GM21786 (cell line): Measurements from ENCODE around the gene PLEKHJ1.

Source experiments
- ATAC-seq: cut with Tn5 transposase; IDR thresholded peaks from one replicate; pipeline ENCODE4 v1.9.1; 2021; ENCODE audit not compliant: unreplicated experiment

The PLEKHJ1 gene

GRCh38 chr19:2223959-2224358 lies 12.2 kb downstream of the PLEKHJ1 start:
- no peak for ATAC-seq

- no peak for ATAC-seq
Measured at GRCh38 chr19:2223391-2223790, 12.7 kb downstream of the PLEKHJ1 start.

DNA sequence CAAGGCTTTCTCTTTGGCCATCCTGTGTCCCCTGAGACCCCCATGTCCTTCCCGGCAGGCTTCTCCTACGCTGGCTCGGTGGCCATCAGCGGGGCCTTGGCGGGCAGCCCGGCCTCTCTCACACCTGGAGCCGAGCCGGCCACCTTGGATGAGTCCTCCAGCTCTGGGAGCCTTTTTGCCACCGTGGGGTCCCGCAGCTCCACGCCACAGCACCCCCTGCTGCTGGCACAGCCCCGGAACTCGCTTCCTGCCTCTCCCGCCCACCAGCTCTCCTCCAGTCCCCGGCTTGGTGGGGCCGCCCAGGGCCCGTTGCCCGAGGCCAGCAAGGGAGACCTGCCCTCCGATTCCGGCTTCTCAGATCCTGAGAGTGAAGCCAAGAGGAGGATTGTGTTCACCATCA lies 14.2 kb downstream of the PLEKHJ1 start:
- ATAC-seq = no peak

GRCh38 chr19:2221250-2221831 lies 14.8 kb downstream of the PLEKHJ1 start:
- ATAC-seq = no peak

DNA sequence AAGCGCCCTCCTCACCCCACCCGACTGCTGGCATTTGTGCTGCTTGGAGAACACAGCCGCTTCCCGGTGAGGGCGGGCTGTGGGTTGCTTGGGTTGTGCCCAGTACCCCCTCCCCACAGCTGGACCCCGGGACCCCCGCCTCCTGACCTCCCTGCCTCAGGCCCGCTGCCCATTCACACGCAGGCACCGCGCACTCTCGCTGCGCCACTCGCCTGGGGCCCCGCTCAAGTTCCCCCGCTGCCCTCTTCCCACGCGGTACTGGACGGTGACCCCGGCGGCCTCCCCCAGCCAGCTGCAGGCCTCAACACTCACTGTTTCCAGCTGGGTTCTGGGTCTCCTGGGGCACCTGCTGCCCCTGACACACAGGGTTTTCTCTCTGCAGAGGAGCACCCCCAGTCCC lies 16.4 kb downstream of the PLEKHJ1 start:
- no peak for ATAC-seq

DNA sequence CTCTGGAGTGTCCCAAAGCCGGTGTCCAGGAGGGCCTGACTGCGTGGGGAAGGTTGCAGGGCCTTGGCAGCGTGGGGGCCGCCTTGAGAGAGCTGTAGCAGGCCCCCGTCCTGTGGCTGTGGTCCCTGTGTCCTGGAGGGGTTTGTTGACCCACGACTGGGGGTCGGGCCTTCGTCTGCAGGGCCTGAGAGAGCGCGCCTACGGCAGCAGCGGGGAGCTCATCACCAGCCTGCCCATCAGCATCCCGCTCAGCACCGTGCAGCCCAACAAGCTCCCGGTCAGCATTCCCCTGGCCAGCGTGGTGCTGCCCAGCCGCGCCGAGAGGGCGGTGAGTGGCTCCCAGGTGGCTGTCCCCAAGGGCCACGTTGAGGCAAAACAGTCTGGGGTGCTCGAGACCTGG lies 18.5 kb downstream of the PLEKHJ1 start:
- no peak for ATAC-seq

DNA sequence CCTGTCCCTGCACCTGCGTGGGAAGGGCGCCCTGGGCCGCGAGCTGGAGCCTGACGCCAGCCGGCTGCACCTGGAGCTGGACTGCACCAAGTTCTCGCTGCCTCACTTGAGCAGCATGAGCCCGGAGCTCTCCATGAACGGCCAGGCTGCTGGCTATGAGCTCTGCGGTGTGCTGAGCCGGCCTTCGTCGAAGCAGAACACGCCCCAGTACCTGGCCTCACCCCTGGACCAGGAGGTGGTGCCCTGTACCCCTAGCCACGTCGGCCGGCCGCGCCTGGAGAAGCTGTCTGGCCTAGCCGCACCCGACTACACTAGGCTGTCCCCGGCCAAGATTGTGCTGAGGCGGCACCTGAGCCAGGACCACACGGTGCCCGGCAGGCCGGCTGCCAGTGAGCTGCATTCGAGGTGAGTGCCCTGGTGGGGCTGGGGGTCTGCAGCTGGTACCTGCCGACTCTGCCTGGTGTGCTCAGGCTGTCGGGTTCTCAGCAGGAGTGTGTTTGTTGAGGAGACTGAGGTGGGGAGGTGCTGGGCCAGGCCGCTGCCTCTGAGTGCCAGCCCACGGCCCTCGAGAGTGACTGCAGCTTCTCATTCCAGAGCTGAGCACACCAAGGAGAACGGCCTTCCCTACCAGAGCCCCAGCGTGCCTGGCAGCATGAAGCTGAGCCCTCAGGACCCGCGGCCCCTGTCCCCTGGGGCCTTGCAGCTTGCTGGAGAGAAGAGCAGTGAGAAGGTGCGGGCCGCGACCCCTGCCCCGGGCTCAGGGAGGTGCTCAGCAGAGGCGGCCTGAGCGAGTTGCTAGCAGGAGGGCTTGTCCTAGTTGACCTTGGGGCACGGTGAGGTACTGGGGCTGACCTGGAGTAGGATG lies 19.5 kb downstream of the PLEKHJ1 start:
- no peak for ATAC-seq

GRCh38 chr19:2215281-2215751 lies 20.8 kb downstream of the PLEKHJ1 start:
- no peak for ATAC-seq

- ATAC-seq = no peak
Measured at GRCh38 chr19:2214251-2214650, 21.9 kb downstream of the PLEKHJ1 start.

GRCh38 chr19:2213799-2214198 lies 22.3 kb downstream of the PLEKHJ1 start:
- no peak for ATAC-seq

- no peak for ATAC-seq
Measured at GRCh38 chr19:2212861-2213711, 23.0 kb downstream of the PLEKHJ1 start.

DNA sequence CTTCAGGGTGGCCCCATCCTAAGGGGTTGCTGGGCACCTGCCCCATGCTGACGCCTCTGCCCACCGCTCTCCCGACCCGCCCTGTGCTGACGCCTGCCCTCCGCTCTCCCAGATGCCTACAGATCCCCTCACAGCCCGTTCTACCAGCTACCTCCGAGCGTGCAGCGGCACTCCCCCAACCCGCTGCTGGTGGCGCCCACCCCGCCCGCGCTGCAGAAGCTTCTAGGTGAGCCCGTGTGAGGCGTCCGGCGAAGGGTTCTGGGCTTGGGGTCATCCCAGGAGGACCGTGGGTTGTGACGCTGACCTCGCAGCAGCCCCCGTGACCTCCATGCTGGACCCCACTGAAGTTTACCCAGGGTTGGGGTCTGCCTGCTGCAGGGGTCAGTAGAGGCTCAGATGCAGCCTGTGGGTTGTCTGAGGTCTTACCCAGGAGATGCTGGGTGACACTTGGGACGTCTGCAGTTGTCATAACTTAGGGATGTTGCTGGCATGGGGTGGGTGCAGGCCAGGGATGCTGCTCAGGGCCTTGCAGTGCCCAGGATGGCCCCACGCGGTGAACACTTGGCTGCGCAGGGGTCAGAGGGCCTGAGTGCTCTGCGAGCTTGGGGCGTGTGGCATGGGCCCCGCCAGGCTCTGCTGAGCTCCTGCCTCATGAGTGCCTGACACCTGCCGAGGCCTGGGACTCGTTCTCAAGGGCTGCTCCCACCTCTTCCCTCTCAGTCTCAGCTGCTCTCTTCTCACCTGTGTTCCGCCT lies 25.0 kb downstream of the PLEKHJ1 start:
- no peak for ATAC-seq

GRCh38 chr19:2210206-2210605 lies 25.9 kb downstream of the PLEKHJ1 start:
- ATAC-seq = no peak

- ATAC-seq = no peak
Measured at GRCh38 chr19:2209408-2209807, 26.7 kb downstream of the PLEKHJ1 start.

- ATAC-seq = no peak
Measured at GRCh38 chr19:2208975-2209374, 27.2 kb downstream of the PLEKHJ1 start.

- ATAC-seq = no peak
Measured at GRCh38 chr19:2207991-2208860, 27.9 kb downstream of the PLEKHJ1 start.

GRCh38 chr19:2207008-2207407 lies 29.1 kb downstream of the PLEKHJ1 start:
- no peak for ATAC-seq

GRCh38 chr19:2202366-2202765 lies 33.8 kb downstream of the PLEKHJ1 start:
- ATAC-seq = no peak

- no peak for ATAC-seq
Measured at GRCh38 chr19:2201473-2202148, 34.5 kb downstream of the PLEKHJ1 start.
